Renal cortex interstitium (tissue), 11 donors: ENCODE data around the gene MAP2K6. TPM values are rescaled to one million over a fixed set of nuclear protein-coding genes. Genes with fewer than 3 reads are reported as not detected.

Experiments used
- DNase-seq, 11 donors: peaks; one replicate each; pipeline ENCODE4 v3.0.0-alpha.2; 2013; ENCODE audit warnings: low read depth in 9 of 11, low spot score in 4 of 11; ENCODE audit errors: extremely low read depth in 1 of 11
- polyA plus RNA-seq, 3 donors: library from polyadenylated mRNA; unstranded; fragments of 120-200 nt; gene quantifications; one replicate each; pipeline ENCODE4 v1.2.1, GENCODE V29; 2013; ENCODE audit not compliant: insufficient read length in 3 of 3

Gene MAP2K6
- polyA plus RNA-seq, 3 donors: 21.0 to 26.6 (median 22.4) TPM

DNA sequence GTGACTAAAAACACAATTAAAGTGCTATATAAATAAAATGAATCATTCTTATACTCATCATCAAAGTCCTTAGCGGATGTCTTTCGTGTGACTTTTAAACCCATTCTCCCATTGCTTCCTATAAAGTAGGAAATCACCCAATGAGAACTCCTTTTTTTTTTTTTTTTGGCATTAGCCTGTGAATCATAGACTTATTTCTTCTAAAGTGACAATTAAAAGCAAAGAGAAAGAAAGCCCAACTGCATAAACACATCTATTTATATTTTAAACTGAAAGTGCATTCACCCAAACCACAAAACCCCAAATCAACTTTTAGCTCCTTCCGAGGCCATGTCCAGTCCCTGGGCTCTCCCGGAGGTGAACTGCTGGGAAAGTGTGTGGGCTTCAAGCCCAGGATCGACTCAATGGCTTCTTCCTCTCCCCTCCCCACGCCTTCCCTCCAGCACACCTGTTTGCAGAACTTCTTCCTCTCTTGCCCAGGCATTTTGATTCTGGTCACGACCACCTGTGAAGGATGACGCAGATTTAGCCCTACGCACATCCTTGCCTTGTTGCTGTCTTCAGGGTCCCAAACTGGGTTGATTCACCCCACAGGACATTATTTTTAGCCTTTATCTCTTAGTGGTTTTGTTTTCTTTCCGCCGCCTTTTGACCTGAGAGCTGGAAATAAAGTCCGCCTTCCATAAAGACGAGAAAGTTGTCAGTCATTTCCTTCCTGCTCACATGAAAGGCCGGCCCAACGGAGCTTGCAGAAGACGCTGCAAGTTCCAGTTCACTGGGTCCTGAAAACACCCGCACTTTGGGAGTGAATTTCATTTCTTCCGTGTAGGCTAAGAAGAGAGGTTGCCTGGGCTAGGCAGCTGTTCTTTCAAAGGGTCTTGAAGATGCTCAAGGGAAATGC lies 166.8 kb downstream of the MAP2K6 start:
- no peak for DNase-seq

DNA sequence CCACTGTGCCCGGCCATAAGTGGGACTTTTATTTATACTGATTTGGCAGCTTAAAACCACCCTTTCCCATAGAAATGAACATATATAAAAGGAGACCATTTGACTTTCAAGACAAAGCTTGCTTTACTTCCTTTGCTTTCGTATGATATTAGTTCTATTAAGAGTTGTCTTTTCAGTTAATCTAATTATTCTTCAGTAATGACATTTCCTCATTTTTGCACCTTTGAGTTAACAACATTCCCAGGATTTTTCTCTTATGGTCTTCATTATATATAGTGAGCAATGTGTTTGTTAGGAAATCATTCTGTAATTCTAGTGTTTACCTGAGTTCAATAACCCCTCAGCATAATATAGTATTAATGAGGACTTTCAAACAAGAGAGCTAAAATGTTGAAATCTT lies 173.8 kb downstream of the MAP2K6 start:
- DNase-seq: no peak

DNA sequence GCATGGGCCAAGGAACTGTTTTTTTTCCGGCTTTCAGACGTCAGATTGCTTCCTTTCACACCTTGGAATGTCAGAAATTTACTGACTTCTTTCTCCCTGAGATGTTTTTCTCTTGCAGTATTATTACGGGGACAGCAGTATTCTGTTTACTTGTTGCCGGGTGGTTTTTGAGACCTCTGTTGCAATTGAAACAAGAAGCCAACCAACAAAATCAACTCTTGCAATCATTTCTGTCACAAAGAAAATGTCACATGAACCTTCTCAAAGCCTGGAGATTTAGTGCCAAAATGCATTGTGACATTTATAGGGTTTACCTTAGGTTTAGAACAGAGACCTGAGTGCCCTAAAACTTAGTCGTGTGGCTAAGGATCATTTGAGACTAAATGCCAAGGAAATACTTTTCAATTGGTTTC lies 174.3 kb downstream of the MAP2K6 start:
- no peak for DNase-seq

DNA sequence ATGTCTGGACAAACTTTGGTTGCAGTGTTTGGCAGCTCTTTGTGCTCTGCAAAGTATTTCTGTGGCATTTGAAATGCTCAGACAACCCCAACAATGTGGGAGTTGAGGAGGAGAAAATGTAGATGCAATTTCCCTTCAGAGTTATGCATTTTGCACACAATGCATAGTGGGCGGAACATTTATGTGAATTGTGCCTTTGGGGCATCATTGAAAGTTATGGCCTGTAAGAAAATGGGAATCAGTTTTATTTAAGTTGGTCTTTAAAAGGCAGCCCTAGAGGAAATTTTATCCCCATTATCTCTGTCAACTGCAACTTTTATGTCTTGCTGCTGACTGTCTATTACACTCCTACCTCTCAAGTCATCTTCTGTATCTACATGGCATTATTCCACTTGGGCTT lies 176.2 kb downstream of the MAP2K6 start:
- no peak for DNase-seq

DNA sequence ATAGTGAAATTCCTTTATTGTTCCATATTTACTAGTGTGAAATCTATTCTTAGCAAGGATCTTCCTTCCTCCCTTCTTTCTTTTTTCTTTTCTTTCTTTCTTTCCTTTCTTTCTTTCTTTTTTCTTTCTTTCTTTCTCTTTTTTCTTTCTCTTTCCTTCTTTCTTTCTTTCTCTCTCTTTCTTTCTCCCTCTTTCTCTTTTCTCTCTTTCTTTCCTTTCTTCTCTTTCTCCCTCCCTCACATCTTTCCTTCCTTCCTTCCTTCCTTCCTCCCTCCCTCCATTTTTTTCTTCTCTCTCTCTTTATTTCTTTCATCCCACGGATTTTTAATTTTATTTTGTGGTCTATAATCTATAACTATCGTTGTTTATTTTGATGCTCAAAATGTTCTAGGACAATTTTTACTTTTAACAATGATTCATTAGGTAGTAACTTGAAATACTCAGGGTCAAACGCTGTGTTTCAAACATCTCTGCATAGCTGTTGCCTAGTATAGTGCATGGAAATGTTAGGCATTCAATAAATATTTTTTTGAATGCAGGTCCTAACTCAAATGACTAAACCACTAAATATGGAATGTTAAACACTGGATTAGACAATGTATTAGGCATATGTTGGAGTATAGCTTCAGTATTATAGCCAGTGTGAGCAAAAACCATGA lies 178.3 kb downstream of the MAP2K6 start:
- no peak for DNase-seq

DNA sequence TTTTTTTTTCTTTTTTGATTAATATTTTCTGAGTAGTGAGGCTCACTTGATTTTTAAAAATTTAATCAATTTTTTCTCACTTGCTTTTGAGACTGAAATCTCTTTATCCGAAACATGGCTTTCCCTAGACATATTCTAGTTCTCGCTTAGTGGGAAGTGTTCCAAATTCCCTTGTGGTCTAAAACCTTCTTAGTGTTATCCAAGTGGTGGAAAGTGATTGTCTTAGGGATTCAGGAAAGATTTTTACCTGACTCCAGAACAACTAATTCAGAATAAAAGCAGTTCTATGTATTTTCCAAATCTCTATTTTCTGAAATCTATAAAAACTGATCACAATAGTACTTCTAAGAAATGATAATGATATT lies 178.8 kb downstream of the MAP2K6 start:
- no peak for DNase-seq

DNA sequence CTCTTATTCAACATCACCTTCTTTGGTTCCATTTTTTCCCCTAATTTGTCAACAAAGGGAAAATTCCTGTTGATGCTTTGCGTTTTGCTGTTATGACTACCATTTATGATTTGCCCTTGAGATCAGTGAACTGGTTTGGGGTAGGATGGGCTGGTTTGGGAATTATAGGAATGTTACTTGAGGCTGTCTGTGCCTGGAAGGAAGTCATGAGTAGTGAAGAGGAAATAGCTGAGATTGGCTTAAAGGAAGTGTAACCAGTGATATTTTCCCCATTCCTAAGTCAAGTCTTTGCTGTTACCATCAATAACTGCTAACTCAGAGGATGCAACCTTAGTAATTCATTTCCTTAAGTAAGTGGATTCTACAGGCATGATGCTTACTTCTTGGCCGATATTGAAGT lies 179.2 kb downstream of the MAP2K6 start:
- no peak for DNase-seq

DNA sequence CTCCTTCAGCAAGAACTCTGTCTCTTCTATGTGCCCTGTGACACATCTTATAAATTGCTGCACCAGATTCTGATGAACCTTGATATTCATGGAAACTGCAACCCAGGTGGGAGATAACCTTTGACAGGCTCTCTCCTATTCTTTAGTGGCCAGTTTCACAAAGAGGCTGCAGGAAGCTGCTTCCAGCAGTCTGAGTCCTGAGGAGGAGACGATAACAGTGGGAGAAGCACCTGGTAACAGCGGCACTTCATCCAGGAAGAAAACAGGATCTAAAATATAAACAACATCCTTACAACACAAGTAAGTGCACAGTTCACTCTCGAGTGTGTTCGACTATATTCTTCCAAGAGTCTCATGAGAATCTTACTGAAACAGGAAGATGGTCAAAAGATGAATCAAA lies 180.1 kb downstream of the MAP2K6 start:
- no peak for DNase-seq

DNA sequence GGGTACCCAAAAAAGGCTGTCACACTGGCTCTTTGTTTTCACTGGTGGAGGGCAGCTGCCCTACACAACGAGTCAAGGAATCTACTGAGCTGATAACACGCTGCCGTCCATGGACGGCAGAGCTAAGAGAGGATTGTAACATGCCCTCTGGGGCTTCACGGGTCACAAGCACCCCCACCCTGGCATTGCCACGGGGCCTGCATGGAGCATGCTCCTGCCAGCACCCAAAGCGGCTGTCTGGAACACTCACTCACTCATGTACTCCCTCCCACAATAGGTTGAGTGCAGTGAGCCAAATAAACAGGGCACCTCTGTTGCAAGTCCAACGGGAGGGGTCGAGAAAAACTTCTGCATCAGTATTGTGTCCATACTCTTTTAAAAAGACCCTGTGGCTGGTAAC lies 181.6 kb downstream of the MAP2K6 start:
- DNase-seq: no peak

DNA sequence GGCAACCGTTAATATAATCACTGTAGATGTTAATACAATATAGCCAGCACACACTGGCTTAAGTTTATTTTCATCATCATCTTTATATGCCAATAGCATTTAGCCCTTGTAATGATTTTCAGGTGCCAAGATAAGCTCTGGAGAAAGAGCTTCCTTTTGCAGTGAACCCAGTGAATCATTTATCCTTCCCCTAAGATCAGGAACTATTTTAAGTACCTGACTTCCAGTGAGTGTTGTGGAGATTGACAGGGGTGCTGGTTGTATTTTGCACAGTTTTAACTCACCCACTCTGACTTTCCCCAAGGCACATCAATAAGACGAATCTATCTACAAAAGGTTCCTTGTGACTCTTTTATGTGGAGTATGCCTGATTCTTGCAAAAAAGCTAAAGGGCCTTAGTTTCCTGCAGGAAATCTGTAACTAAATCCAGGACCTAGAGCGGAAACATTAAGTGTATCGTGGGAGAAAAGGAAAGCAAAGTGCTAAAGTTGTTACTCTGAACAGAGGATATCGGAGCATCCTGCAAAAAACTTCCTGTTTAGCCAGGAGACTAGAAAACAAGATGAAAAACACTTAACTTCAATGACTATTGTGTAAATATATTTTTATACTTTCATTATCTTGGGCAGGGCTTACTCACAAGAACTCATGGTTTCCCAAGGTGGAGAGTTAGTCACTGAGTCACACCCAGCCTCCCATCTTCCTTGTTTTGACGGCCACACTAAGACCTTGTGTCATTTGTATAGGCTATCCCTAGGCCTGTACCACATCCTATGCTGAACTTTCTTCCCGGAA lies 183.6 kb downstream of the MAP2K6 start:
- DNase-seq: no peak

DNA sequence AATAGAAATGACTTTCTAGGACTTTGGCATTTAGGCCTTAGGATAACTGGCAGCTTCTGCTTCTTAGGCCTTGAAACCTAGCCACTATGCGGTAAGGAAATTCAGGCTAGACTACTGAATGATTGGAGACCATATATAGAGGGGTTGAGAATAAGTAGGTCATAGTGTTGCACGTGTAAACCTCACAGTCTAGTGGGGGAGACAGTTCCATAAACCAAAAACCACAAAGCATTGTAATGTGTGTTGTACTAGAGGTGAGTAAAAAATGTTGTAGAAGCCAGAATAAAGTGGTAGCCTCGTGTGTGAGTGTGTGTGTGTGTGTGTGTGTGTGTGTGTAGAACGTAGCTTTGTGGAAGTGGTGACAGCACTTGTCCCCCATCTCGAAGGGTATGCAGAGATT lies 188.5 kb downstream of the MAP2K6 start:
- no peak for DNase-seq

Other genes starting within 250 kb of the MAP2K6 start
- gene ABCA10, start 185.9 kb upstream of the MAP2K6 start, polyA plus RNA-seq: 1 to 10 TPM; 1.3 to 3.0 (median 3.0) TPM
- gene ABCA5, start 87.6 kb upstream of the MAP2K6 start, polyA plus RNA-seq: 10 to 100 TPM; 21.5 to 35.3 (median 28.9) TPM